PC-9 (cell line): ENCODE results near the gene SRPK2.

Source experiments
- CTCF ChIP-seq: fragments of 200-600 bp; sonication (generic); conservative IDR thresholded peaks from 2 replicates; pipeline ENCODE4 v1.6.1; 2017; ENCODE audit warnings: mixed run types, antibody characterized with exemption, mild to moderate bottlenecking, moderate library complexity
- EZH2 ChIP-seq: fragments of 200-600 bp; sonication (generic); IDR thresholded peaks from 2 replicates; pipeline ENCODE4 v1.8.0; 2017; ENCODE audit warnings: antibody characterized with exemption, low read depth

- TF ChIP-seq EZH2 = no peak
- no peak for TF ChIP-seq CTCF
These were observed 315.6 kb downstream of the SRPK2 start for GRCh38 chr7:105073143-105073542.
